HCT116 (cell line): ENCODE data around the gene C1S. TPM values are rescaled to one million over a fixed set of nuclear protein-coding genes. Genes with fewer than 3 reads are reported as not detected.

ENCODE experiments used
- ATAC-seq: fragments of 200-7000 bp; cut with Tn5 transposase; 2 replicates; pipeline ENCODE4 v1.9.1; 2020; ENCODE audit warnings: mild to moderate bottlenecking, moderate library complexity
- BruUV-seq: library from RNA; stranded (reverse); fragments of 400-500 nt; replicated peaks from 2 replicates; lab custom pipeline; 2021; lab: Mats Ljungman, UMichigan
- CTCF ChIA-PET: fragments of 300-600 bp; sonication (Branson Sonifier 250); formaldehyde crosslinking; loops from one replicate; lab custom pipeline; 2021; ENCODE audit warnings: antibody characterized with exemption; lab: Charles Lee
- POLR2A ChIA-PET: fragments of 300-600, 350-600 bp; sonication (Branson Sonifier 250); formaldehyde crosslinking; loops from one replicate; lab custom pipeline; 2021; ENCODE audit warnings: antibody characterized with exemption; lab: Charles Lee
- RAD21 ChIA-PET, 2 experiments: fragments of 300-600 bp; sonication (Branson Sonifier 250); formaldehyde crosslinking; loops; one replicate each; lab custom pipeline; 2023; ENCODE audit warnings: low total read pairs in 2 of 2; ENCODE audit not compliant: uncharacterized antibody in 2 of 2, unreplicated experiment in 2 of 2, low non-redundant PET in 1 of 2; lab: Charles Lee
- DNase-seq: peaks from one replicate; pipeline ENCODE4 v3.0.0-alpha.2; 2010; ENCODE audit warnings: low read depth, low spot score
- H2AFZ ChIP-seq: fragments of 200-600 bp; shearing (Covaris generic), sonication (generic); 2 replicates; pipeline ENCODE4 v1.6.1; 2017; ENCODE audit warnings: low read depth, mixed run types, mixed read lengths, antibody characterized with exemption, low read length; ENCODE audit not compliant: poor library complexity, severe bottlenecking
- H3K27ac ChIP-seq: 2 replicates; pipeline ENCODE4 v1.5.1; 2012; ENCODE audit warnings: low read depth, low read length
- H3K27me3 ChIP-seq: fragments of 200-600 bp; sonication (generic); 2 replicates; pipeline ENCODE4 v1.6.1; 2016; ENCODE audit warnings: mixed run types, low read length, mixed read lengths; ENCODE audit not compliant: insufficient read depth
- H3K36me3 ChIP-seq, 2 experiments: fragments of 200-500 bp in 1 of 2; fragments of 200-600 bp in 1 of 2; sonication (Bioruptor generic) in 1 of 2; sonication (generic) in 1 of 2; 2 replicates each; pipeline versions ENCODE4 v1.5.1 to v1.6.1; 2014 to 2016; ENCODE audit warnings: low read length in 2 of 2, inconsistent platforms in 1 of 2, mixed read lengths in 1 of 2, mixed run types in 1 of 2; ENCODE audit not compliant: insufficient read depth in 2 of 2, control insufficient read depth in 1 of 2
- H3K4me1 ChIP-seq, 2 experiments: fragments of 200-600 bp in 1 of 2; sonication (generic) in 1 of 2; 2 replicates each; pipeline versions ENCODE4 v1.5.1 to v1.6.1; 2012 to 2017; ENCODE audit warnings: low read length in 2 of 2, inconsistent platforms in 1 of 2, mild to moderate bottlenecking in 1 of 2, mixed read lengths in 1 of 2, mixed run types in 1 of 2, moderate library complexity in 1 of 2; ENCODE audit not compliant: insufficient read depth in 2 of 2, control insufficient read depth in 1 of 2
- H3K4me2 ChIP-seq: fragments of 200-600 bp; sonication (generic); 2 replicates; pipeline ENCODE4 v1.6.1; 2017; ENCODE audit warnings: mixed run types, low read length, mixed read lengths
- H3K4me3 ChIP-seq, 2 experiments: fragments of 200-600 bp in 1 of 2; sonication (generic) in 1 of 2; replicated peaks in 1 of 2; 2 replicates each; pipeline ENCODE4 v1.5.1; 2011 to 2016; ENCODE audit warnings: low read length in 2 of 2, control low read depth in 1 of 2, low read depth in 1 of 2, mild to moderate bottlenecking in 1 of 2, mixed read lengths in 1 of 2, mixed run types in 1 of 2
- H3K79me2 ChIP-seq: fragments of 200-600 bp; sonication (generic); 2 replicates; pipeline ENCODE4 v1.6.1; 2017; ENCODE audit warnings: mild to moderate bottlenecking, mixed run types, low read length, moderate library complexity, mixed read lengths; ENCODE audit not compliant: insufficient read depth
- H3K9ac ChIP-seq: fragments of 200-600 bp; sonication (generic); 2 replicates; pipeline ENCODE4 v1.6.1; 2016; ENCODE audit warnings: low read length, mixed read lengths
- H3K9me2 ChIP-seq: fragments of 200-600 bp; sonication (generic), shearing (Covaris generic); 2 replicates; pipeline ENCODE4 v1.6.1; 2017; ENCODE audit warnings: mixed run types, mild to moderate bottlenecking, moderate library complexity; ENCODE audit not compliant: insufficient read depth
- H3K9me3 ChIP-seq, 2 experiments: fragments of 200-500 bp in 1 of 2; fragments of 200-600 bp in 1 of 2; sonication (Bioruptor generic) in 1 of 2; sonication (generic) in 1 of 2; 2 replicates each; pipeline ENCODE4 v1.6.1; 2014 to 2017; ENCODE audit warnings: low read length in 2 of 2, mixed read lengths in 2 of 2, inconsistent platforms in 1 of 2, low read depth in 1 of 2, mild to moderate bottlenecking in 1 of 2, mixed run types in 1 of 2, moderate library complexity in 1 of 2; ENCODE audit not compliant: control insufficient read depth in 1 of 2, insufficient read depth in 1 of 2
- H4K20me1 ChIP-seq: fragments of 200-600 bp; sonication (generic), shearing (Covaris generic); 2 replicates; pipeline ENCODE4 v1.6.1; 2017; ENCODE audit warnings: mixed run types, mild to moderate bottlenecking, moderate library complexity; ENCODE audit not compliant: insufficient read depth
- ATF3 ChIP-seq: IDR thresholded peaks from 2 replicates; pipeline ENCODE4 v1.6.1; 2012
- CBX3 ChIP-seq: IDR thresholded peaks from 2 replicates; pipeline ENCODE4 v1.6.1; 2012; ENCODE audit warnings: low read depth
- CEBPB ChIP-seq: IDR thresholded peaks from 2 replicates; pipeline ENCODE4 v1.6.1; 2012; ENCODE audit warnings: low read depth
- CTCF ChIP-seq, 3 experiments: fragments of 200-600 bp in 1 of 3; sonication (generic) in 1 of 3; IDR thresholded peaks in 2 of 3; conservative IDR thresholded peaks in 1 of 3; 2 replicates each; pipeline ENCODE4 v1.5.1; 2012 to 2017; ENCODE audit warnings: low read depth in 2 of 3, low read length in 2 of 3, antibody characterized with exemption in 1 of 3, borderline replicate concordance in 1 of 3, control low read depth in 1 of 3, mild to moderate bottlenecking in 1 of 3, mixed read lengths in 1 of 3, mixed run types in 1 of 3, moderate library complexity in 1 of 3; ENCODE audit not compliant: insufficient read depth in 1 of 3
- EGR1 ChIP-seq: IDR thresholded peaks from 2 replicates; pipeline ENCODE4 v1.6.1; 2012; ENCODE audit warnings: low read depth
- ELF1 ChIP-seq: IDR thresholded peaks from 2 replicates; pipeline ENCODE4 v1.6.1; 2012; ENCODE audit warnings: low read depth, borderline replicate concordance
- EZH2phosphoT487 ChIP-seq: fragments of 200-600 bp; IDR thresholded peaks from 2 replicates; pipeline ENCODE4 v1.6.1; 2018; ENCODE audit warnings: antibody characterized with exemption, borderline replicate concordance
- FOSL1 ChIP-seq: IDR thresholded peaks from 2 replicates; pipeline ENCODE4 v1.6.1; 2012; ENCODE audit warnings: low read depth
- JUND ChIP-seq: IDR thresholded peaks from 2 replicates; pipeline ENCODE4 v1.6.1; 2012
- RAD21 ChIP-seq: IDR thresholded peaks from 2 replicates; pipeline ENCODE4 v1.6.1; 2012; ENCODE audit warnings: low read depth, mild to moderate bottlenecking
- REST ChIP-seq: IDR thresholded peaks from 2 replicates; pipeline ENCODE4 v1.6.1; 2012; ENCODE audit warnings: low read depth
- TCF7L2 ChIP-seq: IDR thresholded peaks from 2 replicates; pipeline ENCODE4 v1.7.0; 2011; ENCODE audit warnings: borderline replicate concordance, inconsistent platforms; ENCODE audit not compliant: insufficient read depth, insufficient read length; ENCODE audit errors: extremely low read depth
- YY1 ChIP-seq: IDR thresholded peaks from 2 replicates; pipeline ENCODE4 v1.6.1; 2011; ENCODE audit warnings: low read length, low read depth, moderate library complexity, mild to moderate bottlenecking; ENCODE audit not compliant: insufficient replicate concordance; ENCODE audit errors: extremely low read depth
- ZBTB33 ChIP-seq: IDR thresholded peaks from 2 replicates; pipeline ENCODE4 v1.6.1; 2011; ENCODE audit warnings: mild to moderate bottlenecking, low read length, moderate library complexity; ENCODE audit not compliant: insufficient replicate concordance; ENCODE audit errors: extremely low read depth
- ZNF274 ChIP-seq: fragments of 200-500 bp; sonication (Bioruptor generic); IDR thresholded peaks from 2 replicates; pipeline ENCODE4 v1.6.1; 2014; ENCODE audit warnings: mild to moderate bottlenecking, low read depth, low read length, inconsistent platforms
- intact Hi-C: fragments of 100-400 bp; cut with micrococcal nuclease; formaldehyde crosslinking; loops from 2 replicates; pipeline ENCODE4 v1.10.0; 2022
- total RNA-seq: library from RNA; stranded (reverse); gene quantifications from one replicate; pipeline ENCODE4 v1.2.1, GENCODE V29; 2021; ENCODE audit not compliant: unreplicated experiment

The C1S gene
- total RNA-seq, 1 experiment from 2014 or later, result 2.4 TPM

- no peak for DNase-seq
- POLR2A ChIA-PET, result interaction anchor here (2.9 kb wide), 1 partner anchor 72 kb away, joined by 17 read pairs; the partner anchor contains the start of genes C12orf57 and RNU7-1
- H3K27me3 ChIP-seq, result no peaks in the 10 kb centered on the region
- H3K9me2 ChIP-seq, result no peaks in the 10 kb centered on the region
- no peak overlapping the region for H3K4me2 ChIP-seq
- no peak for TF ChIP-seq YY1
- no peak for TF ChIP-seq EGR1
- TF ChIP-seq ATF3, result no peak
- no peak for TF ChIP-seq JUND
- TF ChIP-seq CEBPB, result no peak
- no peak for TF ChIP-seq CTCF (IDR thresholded peaks at IDR 0.05 in 2 of 3, conservative IDR thresholded peaks at IDR 0.05 in 1 of 3; ENCODE audit: borderline replicate concordance in 1 of 3, insufficient read depth in 1 of 3, low read depth in 2 of 3, low read length in 2 of 3)
- no peak for TF ChIP-seq EZH2phosphoT487
- TF ChIP-seq ELF1, result no peak
- no peak for TF ChIP-seq CBX3
- no peak for TF ChIP-seq TCF7L2
- TF ChIP-seq REST, result no peak
- TF ChIP-seq RAD21, result no peak
- TF ChIP-seq FOSL1, result no peak
- TF ChIP-seq ZNF274, result no peak
- TF ChIP-seq ZBTB33, result no peak
- H3K4me1 ChIP-seq, result peaks cover 14 to 24% of the 10 kb centered on the region in 2 experiments
- H3K9ac ChIP-seq, result no peak overlapping the region
- H3K79me2 ChIP-seq, result peaks cover 49% of the 10 kb centered on the region
- H3K9me3 ChIP-seq, result no peaks in the 10 kb centered on the region
- CTCF ChIA-PET, result no interaction called here
- no peak overlapping the region for H2AFZ ChIP-seq
- H3K27ac ChIP-seq, result no peak overlapping the region
- intact Hi-C loops, result no loop called here
- ATAC-seq, result no peak
- BruUV-seq, result no TSS peak
- no peaks in the 10 kb centered on the region for H4K20me1 ChIP-seq
- H3K36me3 ChIP-seq, result peaks cover 4 to 9% of the 10 kb centered on the region in 2 experiments; a peak in 2 of 4 replicates
- RAD21 ChIA-PET, result no interaction called here
- no peak overlapping the region for H3K4me3 ChIP-seq
Observed at GRCh38 chr12:7015555-7016370, 44.8 kb upstream of the C1S start.
